Osteoblast (primary cell): ENCODE results near the gene ARHGAP23. TPM values are rescaled to one million over a fixed set of nuclear protein-coding genes. Genes with fewer than 3 reads are reported as not detected.

Experiments
- DNase-seq: peaks from one replicate; pipeline ENCODE4 v3.0.0; 2011; ENCODE audit warnings: low spot score, mixed read lengths; ENCODE audit not compliant: insufficient read length; ENCODE audit errors: missing footprints
- H2AFZ ChIP-seq: 2 replicates; pipeline ENCODE4 v1.6.0; 2011; ENCODE audit warnings: mild to moderate bottlenecking, low read length
- H3K27ac ChIP-seq: 2 replicates; pipeline ENCODE4 v1.5.1; 2011; ENCODE audit warnings: mild to moderate bottlenecking, low read depth, low read length, moderate library complexity
- H3K27me3 ChIP-seq: 2 replicates; pipeline ENCODE4 v1.6.0; 2012; ENCODE audit warnings: mild to moderate bottlenecking, control low read depth, inconsistent platforms, low read length, moderate library complexity; ENCODE audit not compliant: insufficient read depth
- H3K36me3 ChIP-seq: 2 replicates; pipeline ENCODE4 v1.5.1; 2011; ENCODE audit warnings: mild to moderate bottlenecking, low read length, control low read depth, moderate library complexity; ENCODE audit not compliant: insufficient read depth
- H3K4me1 ChIP-seq: 2 replicates; pipeline ENCODE4 v1.5.1; 2011; ENCODE audit warnings: mild to moderate bottlenecking, low read length, control low read depth, moderate library complexity; ENCODE audit not compliant: insufficient read depth
- H3K4me2 ChIP-seq: 2 replicates; pipeline ENCODE4 v1.6.0; 2011; ENCODE audit warnings: mild to moderate bottlenecking, low read length; ENCODE audit not compliant: insufficient read depth
- H3K4me3 ChIP-seq: fragments of 200-600 bp; sonication (generic); 3 replicates; pipeline ENCODE4 v1.5.1; 2012; ENCODE audit warnings: mild to moderate bottlenecking, low read length, inconsistent platforms; ENCODE audit not compliant: insufficient read depth
- H3K79me2 ChIP-seq: 2 replicates; pipeline ENCODE4 v1.6.0; 2012; ENCODE audit warnings: mild to moderate bottlenecking, low read length, control low read depth, inconsistent platforms; ENCODE audit not compliant: insufficient read depth
- H3K9me3 ChIP-seq: 2 replicates; pipeline ENCODE4 v1.5.1; 2011; ENCODE audit warnings: low read depth, low read length, control low read depth
- H4K20me1 ChIP-seq: 2 replicates; pipeline ENCODE4 v1.6.0; 2012; ENCODE audit warnings: mild to moderate bottlenecking, low read length, control low read depth; ENCODE audit not compliant: insufficient read depth
- total RNA-seq: library from RNA; depleted of rRNA; stranded (reverse); fragments of >200 nt; gene quantifications from 2 replicates; pipeline ENCODE4 v1.2.3, GENCODE V29; 2012
- TF ChIP-seq, protein P1 (sequence below): IDR thresholded peaks from 2 replicates; pipeline ENCODE4 v1.5.1; 2011; ENCODE audit warnings: mild to moderate bottlenecking, low read depth, low read length, moderate library complexity; ENCODE audit errors: extremely low read depth

ARHGAP23 gene
- total RNA-seq, 1 donor = 47.0 TPM

DNA sequence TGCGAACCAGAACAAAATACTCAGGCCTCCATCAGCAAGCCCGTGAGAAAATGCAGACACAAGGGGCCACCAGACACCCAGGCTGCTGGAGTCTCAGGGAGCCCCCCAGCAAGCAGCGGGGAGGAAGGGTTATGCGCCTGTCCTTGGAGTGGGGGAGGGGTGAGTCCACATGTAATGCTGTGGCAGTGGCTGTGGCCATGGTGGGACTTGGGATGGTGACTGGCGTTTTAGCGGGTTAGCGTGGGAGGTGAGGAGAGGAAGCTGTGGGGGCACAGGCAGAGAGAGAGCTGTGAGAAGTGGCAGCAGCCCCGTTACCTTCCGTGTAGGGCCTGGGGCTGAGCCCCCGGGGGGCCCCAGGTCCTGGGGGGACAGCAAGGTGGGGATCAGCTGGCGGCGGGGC, 119.2 kb downstream of the ARHGAP23 start:
- TF ChIP-seq, protein P1, sequence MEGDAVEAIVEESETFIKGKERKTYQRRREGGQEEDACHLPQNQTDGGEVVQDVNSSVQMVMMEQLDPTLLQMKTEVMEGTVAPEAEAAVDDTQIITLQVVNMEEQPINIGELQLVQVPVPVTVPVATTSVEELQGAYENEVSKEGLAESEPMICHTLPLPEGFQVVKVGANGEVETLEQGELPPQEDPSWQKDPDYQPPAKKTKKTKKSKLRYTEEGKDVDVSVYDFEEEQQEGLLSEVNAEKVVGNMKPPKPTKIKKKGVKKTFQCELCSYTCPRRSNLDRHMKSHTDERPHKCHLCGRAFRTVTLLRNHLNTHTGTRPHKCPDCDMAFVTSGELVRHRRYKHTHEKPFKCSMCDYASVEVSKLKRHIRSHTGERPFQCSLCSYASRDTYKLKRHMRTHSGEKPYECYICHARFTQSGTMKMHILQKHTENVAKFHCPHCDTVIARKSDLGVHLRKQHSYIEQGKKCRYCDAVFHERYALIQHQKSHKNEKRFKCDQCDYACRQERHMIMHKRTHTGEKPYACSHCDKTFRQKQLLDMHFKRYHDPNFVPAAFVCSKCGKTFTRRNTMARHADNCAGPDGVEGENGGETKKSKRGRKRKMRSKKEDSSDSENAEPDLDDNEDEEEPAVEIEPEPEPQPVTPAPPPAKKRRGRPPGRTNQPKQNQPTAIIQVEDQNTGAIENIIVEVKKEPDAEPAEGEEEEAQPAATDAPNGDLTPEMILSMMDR = no peak
- no peak for DNase-seq

DNA sequence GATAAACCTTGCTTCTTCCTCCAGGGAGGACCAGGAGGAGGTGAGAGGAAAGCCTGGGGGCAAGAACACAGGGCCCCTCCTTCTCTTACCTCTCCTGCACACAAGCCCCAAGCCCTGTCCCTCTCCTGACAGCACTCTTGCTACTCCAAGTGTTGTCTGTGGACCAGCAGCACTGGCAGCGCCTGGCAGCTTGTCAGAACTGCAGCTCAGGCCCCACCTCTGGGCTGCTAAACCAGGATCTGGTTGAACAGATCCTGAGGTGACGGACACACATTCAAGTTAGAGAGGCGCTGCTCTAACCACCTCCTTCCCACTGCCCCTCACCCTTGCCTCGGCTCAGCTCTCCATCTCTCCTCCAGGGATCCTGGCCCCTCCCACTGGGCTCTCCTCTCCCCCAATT, 121.0 kb downstream of the ARHGAP23 start:
- no peak overlapping the region for H2AFZ ChIP-seq
- H3K27ac ChIP-seq = no peak overlapping the region
- no peaks in the 10 kb centered on the region for H3K36me3 ChIP-seq
- no peaks in the 10 kb centered on the region for H3K79me2 ChIP-seq
- TF ChIP-seq, protein P1 = no peak
- peaks cover 2% of the 10 kb centered on the region for H3K4me1 ChIP-seq
- H3K4me2 ChIP-seq = no peak overlapping the region
- no peaks in the 10 kb centered on the region for H3K9me3 ChIP-seq
- no peak for DNase-seq
- peaks cover 3% of the 10 kb centered on the region for H3K27me3 ChIP-seq
- no peak overlapping the region for H3K4me3 ChIP-seq
- H4K20me1 ChIP-seq = no peaks in the 10 kb centered on the region

More for the DNA sequence above, 119.2 kb downstream of the ARHGAP23 start:
- Histone ChIP-seq H3K79me2 (no peaks in the 10 kb centered on the region), H3K27me3 (peaks cover 3% of the 10 kb centered on the region), H4K20me1 (no peaks in the 10 kb centered on the region), H2AFZ (no peak overlapping the region), H3K4me1 (peaks cover 2% of the 10 kb centered on the region), H3K4me2 (no peak overlapping the region), H3K9me3 (no peaks in the 10 kb centered on the region), H3K36me3 (no peaks in the 10 kb centered on the region), H3K27ac (no peak overlapping the region), H3K4me3 (no peak overlapping the region)

DNA sequence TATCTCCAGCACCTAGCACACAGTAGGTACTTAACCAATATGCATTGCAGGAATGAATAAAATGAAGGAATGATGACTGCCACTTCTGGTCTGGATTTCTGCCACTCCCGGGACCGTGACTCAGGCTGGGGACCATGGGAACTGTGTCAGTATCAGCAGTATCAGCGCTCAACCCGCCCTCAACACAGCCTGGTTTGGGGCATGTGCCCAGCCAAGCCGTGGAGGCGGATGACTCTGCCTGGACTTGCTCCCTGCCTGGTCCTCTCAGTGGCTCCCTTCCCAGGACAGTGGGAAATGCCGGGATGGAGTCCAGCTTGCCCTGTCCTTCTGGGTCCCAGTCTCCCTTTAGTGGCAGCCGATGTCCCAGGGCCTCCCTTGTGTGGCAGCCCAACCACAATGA, 122.4 kb downstream of the ARHGAP23 start:
- Histone ChIP-seq H3K9me3 (no peaks in the 10 kb centered on the region), H3K27ac (no peak overlapping the region), H3K4me3 (no peak overlapping the region), H3K36me3 (no peaks in the 10 kb centered on the region), H3K4me2 (no peak overlapping the region), H3K27me3 (peaks cover 3% of the 10 kb centered on the region), H2AFZ (peak overlapping the region; percentile 44), H4K20me1 (no peaks in the 10 kb centered on the region), H3K4me1 (peaks cover 2% of the 10 kb centered on the region), H3K79me2 (no peaks in the 10 kb centered on the region)
- TF ChIP-seq, protein P1 = no peak
- DNase-seq = peak; percentile 99

DNA sequence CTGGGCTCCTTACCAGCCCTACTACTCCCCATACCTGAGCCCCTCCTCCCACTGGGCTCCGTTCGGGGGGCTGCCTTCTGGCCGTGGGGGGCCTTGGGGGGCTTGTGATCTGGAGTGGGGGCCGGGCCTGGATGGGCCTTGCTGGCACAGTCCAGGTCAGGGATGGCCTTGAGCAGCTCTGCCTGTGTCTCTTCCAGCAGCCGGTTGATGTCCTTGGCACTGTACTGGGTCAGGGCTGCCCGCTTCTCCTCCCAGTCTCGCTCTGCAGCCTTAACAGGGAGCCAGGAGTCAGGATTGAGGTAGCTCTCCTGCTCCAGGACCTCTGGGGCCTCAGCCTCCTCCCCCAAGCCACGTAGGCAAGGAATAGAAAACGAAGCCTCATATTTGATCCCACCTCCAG, 122.9 kb downstream of the ARHGAP23 start:
- Histone ChIP-seq H2AFZ (peak overlapping the region; percentile 44), H3K4me3 (no peak overlapping the region), H4K20me1 (no peaks in the 10 kb centered on the region), H3K9me3 (no peaks in the 10 kb centered on the region), H3K36me3 (no peaks in the 10 kb centered on the region), H3K4me1 (peaks cover 2% of the 10 kb centered on the region), H3K27ac (no peak overlapping the region), H3K4me2 (no peak overlapping the region), H3K27me3 (peaks cover 3% of the 10 kb centered on the region), H3K79me2 (no peaks in the 10 kb centered on the region)
- TF ChIP-seq, protein P1 = no peak
- DNase-seq = no peak
